ENCODE data around the gene PKD1. TPM values are rescaled to one million over a fixed set of nuclear protein-coding genes. Genes with fewer than 3 reads are reported as not detected.
A peak's percentile ranks its signal among the peaks of the same experiment; 100 is the strongest.

The PKD1 gene
- total and polyA plus RNA-seq, 8 donors: 29.8 to 127 (median 44.2) TPM

DNA sequence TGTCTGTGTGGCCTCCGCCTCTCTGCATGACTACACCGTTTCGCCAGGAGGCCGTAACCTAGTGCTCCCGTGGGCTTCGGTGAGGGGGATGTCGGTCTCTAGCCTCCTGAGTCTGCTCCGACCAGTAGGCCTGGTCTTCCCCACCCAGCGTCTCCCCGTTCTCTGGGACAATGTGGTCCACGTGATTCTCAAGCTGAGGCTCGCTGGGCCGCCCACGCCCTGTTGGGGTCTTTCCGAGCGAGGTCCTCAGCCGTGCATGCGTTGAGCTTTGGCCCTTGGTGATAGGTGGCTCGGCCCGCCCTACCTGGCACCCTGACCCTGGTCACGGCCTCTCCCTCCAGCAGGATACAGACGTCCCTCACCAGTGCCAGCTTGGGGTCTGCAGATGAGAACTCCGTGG, 57.0 kb downstream of the PKD1 start:
- Histone ChIP-seq H3K36me3 (peaks cover 0 to 34% (median 3%) of the 10 kb centered on the region in 3 donors), H3K27me3 (no peaks in the 10 kb centered on the region), H3K4me3 (no peak overlapping the region), H3K4me1 (peaks cover 0 to 8% (median 0%) of the 10 kb centered on the region in 3 donors), H3K27ac (no peak overlapping the region), H3K9me3 (no peaks in the 10 kb centered on the region)
- DNase-seq: peak in 2 of 6 donors; percentile 14 to 57
- no peak for ATAC-seq
- no peak for FAIRE-seq
- WGBS, 2 donors: 94 to 95% methylated on average over 23 of the region's 23 CpGs
- intact Hi-C loops (cut with DNase I): no loop called here
- TF ChIP-seq, protein P1, sequence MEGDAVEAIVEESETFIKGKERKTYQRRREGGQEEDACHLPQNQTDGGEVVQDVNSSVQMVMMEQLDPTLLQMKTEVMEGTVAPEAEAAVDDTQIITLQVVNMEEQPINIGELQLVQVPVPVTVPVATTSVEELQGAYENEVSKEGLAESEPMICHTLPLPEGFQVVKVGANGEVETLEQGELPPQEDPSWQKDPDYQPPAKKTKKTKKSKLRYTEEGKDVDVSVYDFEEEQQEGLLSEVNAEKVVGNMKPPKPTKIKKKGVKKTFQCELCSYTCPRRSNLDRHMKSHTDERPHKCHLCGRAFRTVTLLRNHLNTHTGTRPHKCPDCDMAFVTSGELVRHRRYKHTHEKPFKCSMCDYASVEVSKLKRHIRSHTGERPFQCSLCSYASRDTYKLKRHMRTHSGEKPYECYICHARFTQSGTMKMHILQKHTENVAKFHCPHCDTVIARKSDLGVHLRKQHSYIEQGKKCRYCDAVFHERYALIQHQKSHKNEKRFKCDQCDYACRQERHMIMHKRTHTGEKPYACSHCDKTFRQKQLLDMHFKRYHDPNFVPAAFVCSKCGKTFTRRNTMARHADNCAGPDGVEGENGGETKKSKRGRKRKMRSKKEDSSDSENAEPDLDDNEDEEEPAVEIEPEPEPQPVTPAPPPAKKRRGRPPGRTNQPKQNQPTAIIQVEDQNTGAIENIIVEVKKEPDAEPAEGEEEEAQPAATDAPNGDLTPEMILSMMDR (IDR thresholded peaks at IDR 0.05): no peak

DNA sequence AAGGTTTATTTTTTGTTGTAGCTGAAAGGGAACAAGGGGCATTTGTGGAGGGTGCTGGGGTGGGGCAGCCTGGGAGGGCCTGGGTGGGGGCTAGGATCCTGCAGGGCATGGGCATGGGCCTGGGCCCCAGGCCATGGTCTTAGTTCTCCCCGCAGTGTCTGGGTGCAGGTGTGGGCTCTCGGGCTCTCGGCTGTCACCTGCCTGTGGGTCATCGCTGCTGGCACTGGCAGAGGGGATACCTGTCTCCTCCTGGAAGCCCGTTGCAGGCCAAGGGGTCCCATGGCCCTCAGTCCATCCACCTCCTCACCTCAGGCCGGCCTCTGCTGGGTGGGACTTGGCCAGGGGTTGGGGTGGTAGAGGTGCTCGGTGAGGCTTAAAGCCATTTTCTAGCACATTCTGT, 57.6 kb downstream of the PKD1 start:
- WGBS, 2 donors: 94 to 96% methylated on average over 7 of the region's 7 CpGs

DNA sequence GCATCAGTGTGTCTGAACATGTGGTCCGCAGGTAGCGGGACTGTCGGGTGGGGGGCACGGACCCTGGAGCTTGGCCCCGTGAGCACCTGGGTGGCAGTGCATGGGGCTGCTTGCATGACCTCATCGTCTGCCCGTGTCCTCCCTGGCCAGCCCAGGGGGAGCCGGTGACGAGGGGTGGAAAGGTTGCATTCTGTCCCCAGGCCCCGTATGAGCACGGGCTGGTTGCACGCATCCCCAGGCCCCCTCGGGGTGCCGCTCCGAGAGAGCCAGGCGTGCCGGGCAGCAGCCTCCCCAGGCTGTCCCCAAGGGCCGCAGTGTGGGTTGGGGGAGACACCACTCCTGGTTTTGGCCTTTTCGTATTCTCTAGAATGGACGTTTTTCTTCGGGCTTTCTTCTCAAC, 58.0 kb downstream of the PKD1 start:
- intact Hi-C loops (cut with DNase I): no loop called here
- no peaks in the 10 kb centered on the region for H3K9me3 ChIP-seq
- FAIRE-seq (no peak), DNase-seq (peak in 2 of 6 donors; percentile 20 to 67), ATAC-seq (no peak)
- no peak overlapping the region for H3K4me3 ChIP-seq
- WGBS, 2 donors: 94 to 96% methylated on average over 21 of the region's 21 CpGs
- TF ChIP-seq, protein P1 (IDR thresholded peaks at IDR 0.05): no peak
- no peaks in the 10 kb centered on the region for H3K27me3 ChIP-seq
- peaks cover 0 to 44% (median 3%) of the 10 kb centered on the region in 3 donors for H3K36me3 ChIP-seq
- H3K4me1 ChIP-seq: peaks cover 0 to 8% (median 0%) of the 10 kb centered on the region in 3 donors
- no peak overlapping the region for H3K27ac ChIP-seq

More for the DNA sequence above, 57.6 kb downstream of the PKD1 start:
- TF ChIP-seq, protein P1 (IDR thresholded peaks at IDR 0.05): no peak
- ATAC-seq (no peak), DNase-seq (peak in 2 of 6 donors; percentile 26 to 63), FAIRE-seq (no peak)
- H3K4me1 ChIP-seq: peaks cover 0 to 8% (median 0%) of the 10 kb centered on the region in 3 donors
- H3K9me3 ChIP-seq: no peaks in the 10 kb centered on the region
- intact Hi-C loops (cut with DNase I): no loop called here
- H3K4me3 ChIP-seq: no peak overlapping the region
- H3K36me3 ChIP-seq: peaks cover 0 to 40% (median 3%) of the 10 kb centered on the region in 3 donors
- no peak overlapping the region for H3K27ac ChIP-seq
- no peaks in the 10 kb centered on the region for H3K27me3 ChIP-seq

DNA sequence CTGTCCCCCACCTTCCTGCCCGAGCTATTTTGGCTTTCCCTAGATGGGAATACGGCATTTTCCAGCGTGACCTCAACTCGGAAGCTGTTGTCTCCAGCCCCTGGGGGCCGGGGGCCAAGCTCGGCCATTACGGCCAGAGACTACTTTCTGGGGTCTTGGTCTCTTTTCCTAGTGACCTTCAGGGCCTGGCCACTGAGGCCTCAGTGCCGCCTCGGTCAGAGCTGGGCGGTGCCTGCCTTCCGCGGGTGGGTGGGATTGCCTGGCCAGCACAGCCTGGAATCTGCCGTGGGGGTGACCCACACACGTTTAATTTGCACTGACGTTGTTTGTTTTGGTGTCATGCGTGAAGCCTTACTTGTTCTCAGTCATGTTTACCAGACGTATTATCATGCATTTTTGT, 58.7 kb downstream of the PKD1 start:
- Histone ChIP-seq H3K9me3 (no peaks in the 10 kb centered on the region), H3K36me3 (peaks cover 0 to 44% (median 3%) of the 10 kb centered on the region in 3 donors), H3K4me3 (no peak overlapping the region), H3K27ac (no peak overlapping the region), H3K27me3 (no peaks in the 10 kb centered on the region), H3K4me1 (peaks cover 0 to 4% (median 0%) of the 10 kb centered on the region in 3 donors)
- intact Hi-C loops (cut with DNase I): no loop called here
- FAIRE-seq (no peak), DNase-seq (peak in 2 of 6 donors; percentile 13 to 47), ATAC-seq (no peak)
- WGBS, 2 donors: 89 to 91% methylated on average over 17 of the region's 17 CpGs
- TF ChIP-seq, protein P1 (IDR thresholded peaks at IDR 0.05): no peak

DNA sequence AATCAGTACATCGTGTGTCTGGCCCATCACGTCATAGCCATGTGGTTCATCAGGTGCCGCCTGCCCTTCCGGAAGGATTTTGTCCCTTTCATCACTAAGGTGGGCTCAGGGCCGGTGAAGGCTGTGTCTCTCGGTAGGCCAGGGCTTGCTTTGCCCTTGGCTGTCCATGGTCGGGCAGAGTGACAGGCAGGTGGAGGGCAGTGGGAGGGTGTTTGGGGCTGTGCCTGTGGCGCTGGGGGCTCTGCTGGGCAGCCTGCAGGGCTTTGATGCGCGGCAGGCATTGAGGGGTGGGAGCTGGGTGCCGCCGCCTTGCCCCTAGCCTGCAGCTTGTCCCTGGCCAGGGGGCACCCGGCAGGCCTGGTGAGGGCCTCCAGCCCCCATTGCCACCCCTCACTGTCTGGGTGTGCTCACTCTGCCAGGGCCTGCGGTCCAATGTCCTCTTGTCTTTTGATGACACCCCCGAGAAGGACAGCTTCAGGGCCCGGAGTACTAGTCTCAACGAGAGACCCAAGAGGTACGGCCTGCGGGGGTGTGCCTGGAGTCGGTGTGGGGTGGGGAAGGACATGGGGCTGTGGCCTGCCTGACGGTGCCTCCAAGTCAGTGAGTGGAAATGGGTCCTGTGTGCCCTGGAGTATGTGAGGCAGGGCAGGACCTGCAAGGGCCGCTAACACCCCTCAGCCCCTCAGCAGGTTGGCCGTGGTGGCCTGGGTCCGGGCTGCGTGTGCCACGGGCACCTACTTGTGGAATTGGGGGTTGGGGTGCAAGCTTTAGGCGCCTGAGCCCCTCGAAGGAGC, 59.4 kb downstream of the PKD1 start:
- Histone ChIP-seq H3K36me3 (peaks cover 0 to 39% (median 3%) of the 10 kb centered on the region in 3 donors), H3K4me1 (no peaks in the 10 kb centered on the region), H3K4me3 (no peak overlapping the region), H3K27ac (no peak overlapping the region), H3K9me3 (no peaks in the 10 kb centered on the region), H3K27me3 (no peaks in the 10 kb centered on the region)
- WGBS, 2 donors: 93 to 96% methylated on average over 28 of the region's 28 CpGs
- no peak for FAIRE-seq
- TF ChIP-seq, protein P1 (IDR thresholded peaks at IDR 0.05): no peak
- peak in 2 of 6 donors; percentile 21 to 60 for DNase-seq
- intact Hi-C loops (cut with DNase I): no loop called here
- ATAC-seq: no peak
